Ureter (tissue), 1 donor: ENCODE results near the gene VIL1. TPM values are rescaled to one million over a fixed set of nuclear protein-coding genes. Genes with fewer than 3 reads are reported as not detected.

Source experiments
- DNase-seq: peaks from one replicate; pipeline ENCODE4 v3.0.0-alpha.2; 2020; ENCODE audit warnings: low spot score
- total RNA-seq: library from RNA; stranded (reverse); gene quantifications from one replicate; pipeline ENCODE4 v1.2.4, GENCODE V29; 2023
- donor health status: DM: yes; HTN: yes; CAD: no.

VIL1 gene
- total RNA-seq, 1 donor from 2014 or later: not detected

DNA sequence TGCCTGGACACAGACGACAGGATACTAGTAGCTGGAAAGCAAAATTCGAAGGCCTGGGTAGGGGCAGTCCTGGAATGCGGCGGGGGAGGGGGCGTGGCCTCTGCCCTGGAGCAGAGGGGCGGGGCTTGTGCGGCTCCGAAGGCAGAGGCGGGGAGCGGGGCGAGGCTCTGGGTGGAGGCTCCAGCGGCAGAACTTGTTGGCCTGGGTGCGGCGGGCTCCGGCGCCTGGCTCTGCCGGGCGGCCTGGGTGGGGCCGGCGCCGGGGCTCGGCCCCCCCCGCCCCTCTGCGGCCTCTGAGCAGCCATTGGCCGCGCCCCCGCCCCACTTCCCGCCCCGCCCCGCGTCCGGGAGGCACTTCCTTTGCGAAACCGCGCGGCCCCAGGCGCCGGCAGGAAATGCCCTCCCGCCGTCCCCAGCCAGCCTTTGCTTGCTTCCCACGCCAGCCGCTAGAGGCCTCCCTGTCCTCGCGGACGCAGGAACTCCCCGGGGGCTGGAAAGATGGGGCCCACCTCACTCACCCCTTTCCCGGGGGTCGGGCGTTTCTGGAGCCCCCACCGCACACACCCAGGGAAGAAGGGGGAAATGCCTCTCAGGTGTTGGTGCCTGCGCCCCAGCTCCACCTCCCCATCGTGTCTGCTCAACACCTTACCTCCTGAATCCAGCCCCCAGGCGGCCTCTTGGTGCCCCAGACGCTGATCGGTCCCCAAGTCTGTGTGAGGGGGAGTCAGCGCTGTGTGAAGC lies 12.5 kb upstream of the VIL1 start:
- DNase-seq: peak; percentile 98

DNA sequence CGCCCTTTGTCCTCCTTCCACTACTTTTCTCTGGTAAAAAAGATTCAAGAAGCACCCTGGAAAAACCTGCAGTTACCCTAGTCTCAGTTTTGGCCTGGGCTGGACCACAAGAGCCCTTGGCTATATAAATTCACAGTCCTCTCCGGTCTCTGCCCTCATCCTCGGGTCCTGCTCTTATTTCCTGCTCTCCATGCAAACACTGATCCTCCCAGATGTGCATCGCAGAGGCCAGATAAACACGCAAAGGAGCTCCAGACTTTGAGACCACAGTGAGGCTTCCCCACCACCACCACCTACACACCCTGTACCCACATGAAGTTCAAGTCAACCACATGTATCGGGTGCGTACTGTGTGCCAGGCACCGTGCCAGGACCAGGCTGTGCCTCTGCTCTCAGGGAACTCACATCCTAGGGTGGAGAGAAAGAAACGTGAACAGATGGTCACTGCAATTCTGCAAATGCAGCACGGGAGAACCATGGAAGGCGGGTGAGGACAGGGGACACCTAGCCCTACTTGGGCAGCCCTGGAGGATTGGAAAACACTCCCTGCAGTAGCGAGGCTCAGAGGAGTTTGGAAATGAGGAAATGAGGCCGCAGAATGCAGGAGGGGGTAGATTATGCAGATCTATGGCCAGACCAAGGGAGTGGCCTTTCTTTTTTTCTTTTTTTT lies 11.8 kb upstream of the VIL1 start:
- DNase-seq: peak; percentile 77

DNA sequence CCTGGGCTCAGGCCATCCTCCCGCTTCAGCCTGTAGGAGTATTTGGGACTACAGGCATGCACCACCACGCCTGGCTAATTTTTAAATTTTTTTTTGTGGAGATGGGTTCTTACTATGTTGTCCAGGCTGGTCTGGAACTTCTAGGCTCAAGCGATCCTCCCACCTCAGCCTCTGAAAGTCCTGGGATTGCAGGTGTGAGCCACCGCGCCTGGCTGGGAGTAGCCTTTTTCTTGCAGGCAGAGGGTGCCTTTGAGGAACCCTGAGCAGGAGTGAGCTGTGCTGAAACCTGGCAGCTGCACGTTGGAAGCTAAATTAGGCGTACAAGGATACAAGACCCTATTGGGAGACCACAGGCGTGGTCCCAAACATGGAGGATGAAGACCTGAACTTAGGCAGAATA lies 11.2 kb upstream of the VIL1 start:
- no peak for DNase-seq

DNA sequence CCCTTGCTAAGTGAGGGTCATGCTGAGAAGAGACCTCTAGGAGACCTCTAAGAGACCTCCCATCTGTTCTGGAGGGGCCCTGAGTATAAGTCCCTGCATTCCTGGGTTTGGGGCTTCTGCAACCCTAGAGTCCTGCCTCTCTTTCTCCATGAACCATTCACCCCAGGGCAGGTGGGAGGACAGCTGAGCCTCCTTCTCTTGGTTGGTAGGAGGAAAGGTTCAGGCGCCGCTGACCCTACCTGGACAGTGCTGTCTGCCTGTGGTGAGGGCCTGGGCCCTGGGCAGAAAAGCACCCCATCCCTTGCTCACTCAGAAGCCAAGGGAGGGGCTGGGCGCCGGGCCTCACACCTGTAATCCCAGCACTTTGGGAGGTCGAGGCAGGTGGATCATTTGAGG lies 604 bp upstream of the VIL1 start:
- DNase-seq: no peak

DNA sequence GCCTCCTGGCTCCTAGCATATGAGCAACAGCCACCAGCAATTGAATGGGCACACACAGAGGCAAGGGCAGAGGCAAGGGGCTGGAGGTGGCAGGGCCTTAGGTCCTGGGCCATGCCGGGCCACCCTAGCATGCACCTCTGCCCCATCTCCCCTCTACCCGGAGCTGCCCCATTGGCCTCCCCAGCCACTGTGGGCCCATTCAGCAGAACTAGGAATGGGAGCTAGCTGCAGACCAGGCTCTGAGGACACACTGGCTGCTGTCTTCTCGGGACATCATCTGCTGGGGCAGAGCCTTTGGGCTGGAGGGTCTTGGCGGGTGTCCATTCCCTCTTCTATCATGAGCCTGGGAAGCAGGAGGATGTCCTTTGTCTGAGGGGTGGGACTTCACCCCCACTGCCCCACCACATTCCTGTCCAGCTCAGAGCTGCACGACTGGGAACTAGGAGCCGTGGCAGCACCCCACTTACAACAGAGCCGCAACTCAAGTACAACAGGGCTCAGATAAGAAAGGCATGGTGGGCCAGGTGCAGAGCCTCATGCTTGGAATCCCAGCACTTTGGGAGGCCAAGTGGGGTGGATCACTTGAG lies 800 bp downstream of the VIL1 start:
- no peak for DNase-seq

DNA sequence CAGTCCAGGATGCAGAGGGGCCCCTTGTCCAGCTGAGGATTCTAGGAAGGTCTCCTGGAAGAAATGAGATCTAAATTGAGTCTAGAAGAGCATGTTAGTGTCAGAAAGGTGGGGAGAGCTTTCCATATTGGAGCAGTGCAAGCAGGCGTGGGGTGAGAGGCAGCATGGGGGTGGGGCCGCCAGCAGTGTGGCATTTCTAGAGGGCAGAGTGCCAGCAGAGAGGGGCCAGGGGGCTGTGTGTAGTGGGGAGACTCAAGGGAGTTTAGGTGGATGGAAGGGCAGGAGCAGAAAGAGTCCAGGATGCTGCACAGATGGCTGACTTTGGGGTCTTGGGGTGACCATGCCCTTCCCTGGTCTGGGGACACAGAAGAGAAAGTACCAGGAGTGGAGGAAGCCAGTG lies 2.1 kb downstream of the VIL1 start:
- DNase-seq: no peak

DNA sequence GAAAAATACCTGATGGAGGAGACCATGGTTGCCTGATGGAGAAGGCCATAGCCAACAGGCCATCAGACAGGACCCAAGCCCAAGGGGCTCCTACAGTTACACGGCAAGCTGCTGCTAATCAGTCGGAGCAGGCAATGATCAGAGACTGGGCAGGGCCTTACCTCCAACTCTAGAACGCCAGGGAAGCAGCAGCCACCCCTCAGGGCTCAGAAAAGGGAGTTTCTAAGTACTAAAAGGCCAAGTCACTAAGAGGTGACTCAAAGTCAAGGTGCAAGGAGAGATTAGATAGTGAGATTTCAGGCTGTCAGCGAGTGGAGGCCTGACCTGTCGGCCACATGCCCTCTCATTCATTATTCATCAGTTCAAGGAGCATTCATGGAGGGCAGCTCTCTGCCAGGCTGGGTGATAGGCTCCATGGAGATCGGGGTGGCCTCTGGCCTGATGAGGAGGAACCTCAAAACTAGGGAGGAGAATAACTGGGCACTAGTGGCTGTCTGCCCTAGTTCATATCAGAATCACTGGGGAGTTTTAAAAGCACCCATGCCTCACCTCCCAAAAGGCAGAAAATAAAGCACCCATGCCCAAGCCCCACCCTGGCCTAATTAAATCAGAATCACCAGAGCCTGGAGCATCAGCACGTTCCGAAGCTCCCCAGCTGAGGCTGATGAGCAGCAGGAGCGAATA lies 3.6 kb downstream of the VIL1 start:
- no peak for DNase-seq

DNA sequence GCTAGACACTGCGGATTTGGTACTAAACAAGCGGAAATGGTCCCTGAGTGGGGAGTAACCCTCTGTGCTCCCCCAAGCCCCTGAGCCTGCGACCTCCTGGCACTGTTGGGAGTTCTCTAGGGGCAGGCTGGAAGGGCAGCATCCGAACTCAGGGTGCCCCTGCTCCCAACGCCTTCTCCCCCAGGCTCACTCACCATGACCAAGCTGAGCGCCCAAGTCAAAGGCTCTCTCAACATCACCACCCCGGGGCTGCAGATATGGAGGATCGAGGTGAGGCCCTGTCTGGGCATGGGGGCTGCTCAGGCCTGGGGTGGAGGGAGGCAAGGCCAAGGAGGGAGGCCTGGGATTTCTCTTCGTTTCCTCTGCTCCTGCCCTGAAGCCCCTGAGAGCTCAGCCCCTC lies 4.7 kb downstream of the VIL1 start:
- DNase-seq: no peak

DNA sequence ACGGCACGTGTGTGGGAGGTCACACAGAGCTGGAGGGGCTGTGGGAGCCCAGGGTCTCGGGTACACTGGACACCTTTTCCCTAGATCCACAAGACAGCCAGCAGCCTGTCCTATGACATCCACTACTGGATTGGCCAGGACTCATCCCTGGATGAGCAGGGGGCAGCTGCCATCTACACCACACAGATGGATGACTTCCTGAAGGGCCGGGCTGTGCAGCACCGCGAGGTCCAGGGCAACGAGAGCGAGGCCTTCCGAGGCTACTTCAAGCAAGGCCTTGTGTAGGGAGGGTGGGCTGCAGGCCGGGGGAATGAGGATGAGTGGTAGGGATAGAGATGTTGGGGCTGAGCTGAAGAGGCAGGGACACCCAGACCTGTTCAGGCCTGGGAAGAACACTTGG lies 6.6 kb downstream of the VIL1 start:
- no peak for DNase-seq

DNA sequence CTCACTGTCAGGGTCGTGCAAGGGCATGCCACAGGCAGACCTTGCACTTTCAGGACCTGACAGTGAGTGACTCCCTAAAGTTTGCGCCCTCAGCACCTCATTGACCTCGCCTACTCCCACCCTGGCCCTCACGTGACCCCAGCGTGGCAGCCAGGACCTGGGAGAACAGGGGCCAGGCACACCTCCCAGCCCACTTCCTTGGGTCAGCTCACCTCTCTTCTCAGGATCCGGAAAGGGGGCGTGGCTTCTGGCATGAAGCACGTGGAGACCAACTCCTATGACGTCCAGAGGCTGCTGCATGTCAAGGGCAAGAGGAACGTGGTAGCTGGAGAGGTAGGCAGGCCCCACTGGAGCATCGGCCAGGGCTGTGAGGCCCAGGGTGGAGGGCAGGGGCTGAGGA lies 8.8 kb downstream of the VIL1 start:
- no peak for DNase-seq

DNA sequence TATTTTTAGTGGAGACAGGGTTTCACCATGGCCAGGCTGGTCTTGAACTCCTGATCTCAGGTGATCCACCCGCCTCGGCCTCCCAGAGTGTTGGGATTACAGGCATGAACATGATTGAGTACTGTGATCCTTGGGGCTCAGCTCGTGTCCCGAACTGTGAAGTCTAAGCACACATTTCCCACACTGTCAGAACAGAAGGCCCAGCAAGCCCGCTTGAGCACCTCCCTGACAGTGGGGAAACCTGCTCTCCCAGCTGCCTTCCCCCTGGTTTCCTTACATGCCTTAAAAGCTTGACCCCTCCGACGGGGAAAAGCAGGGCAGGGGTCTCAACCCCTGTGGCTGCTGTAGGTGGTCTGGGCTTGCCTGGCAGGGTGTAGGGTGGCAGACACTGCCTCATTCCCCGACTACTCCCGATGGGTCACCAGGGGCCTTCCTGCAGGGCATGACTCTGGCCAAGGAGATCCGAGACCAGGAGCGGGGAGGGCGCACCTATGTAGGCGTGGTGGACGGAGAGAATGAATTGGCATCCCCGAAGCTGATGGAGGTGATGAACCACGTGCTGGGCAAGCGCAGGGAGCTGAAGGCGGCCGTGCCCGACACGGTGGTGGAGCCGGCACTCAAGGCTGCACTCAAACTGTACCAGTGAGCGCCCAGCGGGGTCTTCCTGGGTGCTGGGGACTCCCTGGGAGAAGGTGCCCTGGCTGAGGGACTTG lies 10.1 kb downstream of the VIL1 start:
- no peak for DNase-seq

DNA sequence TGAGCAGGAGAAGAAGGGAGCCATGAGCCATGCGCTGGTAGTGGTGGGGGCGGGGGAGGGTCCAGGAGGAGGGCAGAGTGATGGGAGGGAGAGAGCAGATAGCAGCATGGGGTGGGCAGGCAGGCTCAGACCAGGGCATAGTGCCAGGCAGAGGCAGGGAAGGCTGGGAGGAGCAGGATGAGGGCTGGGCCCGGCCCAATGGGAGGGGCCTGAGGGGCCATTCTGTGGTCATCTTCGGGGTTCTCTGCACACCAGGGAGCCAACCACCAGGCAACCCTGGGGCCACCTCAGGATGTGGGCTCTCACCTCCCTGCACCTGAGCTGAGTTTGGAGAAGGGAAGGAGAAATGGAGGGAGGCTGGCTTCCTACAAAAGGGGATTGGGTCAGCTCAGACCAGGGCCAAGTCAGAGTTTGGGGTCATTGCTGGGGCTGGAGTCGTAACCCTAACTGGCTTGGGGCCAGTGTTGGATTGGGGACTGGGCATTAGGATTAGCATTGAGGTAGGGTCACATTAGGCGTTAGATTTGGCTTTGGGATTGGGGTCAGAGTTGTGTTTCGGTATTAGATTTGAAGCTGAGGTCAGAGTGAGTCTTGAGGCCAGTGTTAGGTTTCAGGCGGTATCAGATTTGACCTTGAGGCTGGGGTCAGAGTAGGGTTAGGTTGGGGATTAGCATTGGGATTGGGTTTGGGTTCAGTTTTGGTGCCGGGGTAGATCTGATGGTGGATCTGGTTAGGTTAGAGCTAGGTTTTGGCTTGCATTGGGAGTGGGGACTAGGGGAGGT lies 11.2 kb downstream of the VIL1 start:
- no peak for DNase-seq

DNA sequence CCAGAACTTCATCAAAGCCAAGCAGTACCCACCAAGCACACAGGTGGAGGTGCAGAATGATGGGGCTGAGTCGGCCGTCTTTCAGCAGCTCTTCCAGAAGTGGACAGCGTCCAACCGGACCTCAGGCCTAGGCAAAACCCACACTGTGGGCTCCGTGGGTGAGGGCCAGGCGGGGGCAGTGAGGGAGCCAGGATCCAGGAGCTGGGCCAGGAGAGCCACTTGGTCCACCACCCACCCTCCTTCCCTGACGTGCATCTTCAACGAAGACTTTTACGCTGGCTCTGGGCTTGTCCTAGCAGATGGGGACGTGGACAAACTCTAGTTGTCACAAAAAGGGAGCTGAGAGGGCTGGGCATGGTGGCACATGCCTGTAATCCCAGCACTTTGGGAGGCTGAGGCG lies 11.8 kb downstream of the VIL1 start:
- DNase-seq: no peak

DNA sequence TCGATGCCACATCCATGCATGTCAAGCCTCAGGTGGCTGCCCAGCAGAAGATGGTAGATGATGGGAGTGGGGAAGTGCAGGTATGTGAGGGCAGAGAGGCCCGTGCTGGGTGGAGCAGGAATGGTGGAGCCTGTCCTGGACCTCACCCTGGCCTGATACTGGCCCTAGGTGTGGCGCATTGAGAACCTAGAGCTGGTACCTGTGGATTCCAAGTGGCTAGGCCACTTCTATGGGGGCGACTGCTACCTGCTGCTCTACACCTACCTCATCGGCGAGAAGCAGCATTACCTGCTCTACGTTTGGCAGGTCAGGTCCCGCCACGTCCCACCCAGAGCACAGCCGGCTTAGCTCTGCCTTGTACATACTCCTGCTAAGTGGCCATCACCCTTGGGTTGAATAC lies 13.0 kb downstream of the VIL1 start:
- DNase-seq: no peak

DNA sequence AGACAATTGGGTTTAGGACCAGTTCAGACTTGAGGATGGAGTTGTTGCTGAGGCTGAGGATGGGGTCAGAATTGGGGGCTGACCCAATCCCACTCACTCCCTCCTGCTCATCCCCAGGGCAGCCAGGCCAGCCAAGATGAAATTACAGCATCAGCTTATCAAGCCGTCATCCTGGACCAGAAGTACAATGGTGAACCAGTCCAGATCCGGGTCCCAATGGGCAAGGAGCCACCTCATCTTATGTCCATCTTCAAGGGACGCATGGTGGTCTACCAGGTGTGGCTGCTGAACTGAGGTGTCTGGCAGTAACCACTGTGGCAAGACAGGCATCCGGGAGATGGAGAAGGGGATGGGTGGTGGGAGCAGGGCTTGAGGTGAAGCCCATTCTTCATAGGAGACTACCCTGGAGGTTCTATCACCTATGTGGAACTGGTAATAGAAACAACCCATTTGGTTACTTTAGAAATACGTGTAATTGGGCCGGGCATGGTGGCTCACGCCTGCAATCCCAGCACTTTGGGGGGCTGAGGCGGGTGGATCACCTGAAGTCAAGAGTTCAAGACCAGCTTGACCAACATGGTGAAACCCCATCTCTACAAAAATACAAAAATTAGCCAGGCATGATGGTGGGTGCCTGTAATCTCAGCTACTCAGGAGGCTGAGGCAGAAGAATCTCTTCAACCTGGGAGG lies 13.9 kb downstream of the VIL1 start:
- no peak for DNase-seq

DNA sequence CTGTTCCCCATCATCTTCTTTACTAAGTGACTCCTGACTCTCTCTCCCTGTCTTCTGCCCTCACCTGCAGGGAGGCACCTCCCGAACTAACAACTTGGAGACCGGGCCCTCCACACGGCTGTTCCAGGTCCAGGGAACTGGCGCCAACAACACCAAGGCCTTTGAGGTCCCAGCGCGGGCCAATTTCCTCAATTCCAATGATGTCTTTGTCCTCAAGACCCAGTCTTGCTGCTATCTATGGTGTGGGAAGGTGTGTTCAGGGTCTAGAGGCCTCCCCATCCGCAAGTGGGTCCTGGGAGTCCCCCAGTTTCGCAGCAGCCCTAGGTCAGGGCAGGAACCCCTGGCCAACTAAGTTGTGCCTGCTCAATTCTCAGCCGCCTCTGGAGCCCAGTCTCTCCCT lies 15.5 kb downstream of the VIL1 start:
- DNase-seq: no peak

DNA sequence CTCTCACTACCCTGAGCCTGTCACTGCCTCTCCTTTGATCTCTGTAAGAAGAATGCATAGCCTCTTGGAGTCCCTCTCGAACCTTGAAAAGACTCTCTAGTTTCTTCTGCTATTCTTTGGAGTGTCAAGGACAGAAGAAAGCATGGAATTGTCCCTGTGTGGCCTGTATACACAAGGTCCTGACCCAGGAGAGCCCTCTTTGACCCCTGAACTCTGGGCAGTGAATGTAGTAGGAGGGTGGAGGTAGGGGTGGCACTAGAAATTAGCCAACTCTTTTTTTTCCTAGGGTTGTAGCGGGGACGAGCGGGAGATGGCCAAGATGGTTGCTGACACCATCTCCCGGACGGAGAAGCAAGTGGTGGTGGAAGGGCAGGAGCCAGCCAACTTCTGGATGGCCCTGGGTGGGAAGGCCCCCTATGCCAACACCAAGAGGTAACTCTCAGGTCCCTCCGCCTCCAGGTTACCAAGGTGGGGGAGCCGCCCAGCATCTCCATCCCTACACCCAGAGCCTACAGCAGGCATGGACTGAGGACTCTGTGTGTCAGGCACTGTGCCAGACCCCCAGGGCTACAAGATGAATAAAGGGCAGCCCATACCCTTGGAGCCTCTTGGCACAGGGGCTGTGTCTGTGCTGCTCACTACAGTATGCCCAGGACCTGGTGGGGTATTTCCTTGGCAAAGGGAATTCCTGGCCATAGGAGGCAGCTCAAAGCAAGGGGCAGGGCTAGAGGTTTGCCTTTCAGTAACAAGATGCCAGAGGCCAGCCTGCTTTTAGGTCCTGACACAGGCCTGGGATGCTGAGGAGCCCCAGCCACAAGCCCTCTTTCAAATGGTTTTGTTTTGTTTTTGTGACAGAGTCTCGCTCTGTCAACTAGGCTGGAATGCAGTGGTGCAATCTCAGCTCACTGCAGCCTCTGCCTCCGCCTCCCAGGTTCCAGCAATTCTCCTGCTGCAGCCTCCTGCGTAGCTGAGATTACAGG lies 16.4 kb downstream of the VIL1 start:
- DNase-seq: no peak

DNA sequence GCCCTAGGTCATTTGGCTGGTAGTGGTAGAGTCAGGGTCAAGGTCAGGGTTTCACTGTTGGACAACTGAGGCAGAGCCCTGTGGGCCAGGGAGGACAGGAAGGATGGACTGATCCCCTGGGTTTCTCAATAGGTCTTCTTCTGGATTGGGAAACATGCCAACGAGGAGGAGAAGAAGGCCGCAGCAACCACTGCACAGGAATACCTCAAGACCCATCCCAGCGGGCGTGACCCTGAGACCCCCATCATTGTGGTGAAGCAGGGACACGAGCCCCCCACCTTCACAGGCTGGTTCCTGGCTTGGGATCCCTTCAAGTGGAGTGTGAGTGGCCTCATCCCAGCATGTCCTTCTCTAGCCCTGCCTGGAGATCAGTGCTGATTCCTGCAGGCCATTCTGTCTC lies 18.1 kb downstream of the VIL1 start:
- DNase-seq: no peak

DNA sequence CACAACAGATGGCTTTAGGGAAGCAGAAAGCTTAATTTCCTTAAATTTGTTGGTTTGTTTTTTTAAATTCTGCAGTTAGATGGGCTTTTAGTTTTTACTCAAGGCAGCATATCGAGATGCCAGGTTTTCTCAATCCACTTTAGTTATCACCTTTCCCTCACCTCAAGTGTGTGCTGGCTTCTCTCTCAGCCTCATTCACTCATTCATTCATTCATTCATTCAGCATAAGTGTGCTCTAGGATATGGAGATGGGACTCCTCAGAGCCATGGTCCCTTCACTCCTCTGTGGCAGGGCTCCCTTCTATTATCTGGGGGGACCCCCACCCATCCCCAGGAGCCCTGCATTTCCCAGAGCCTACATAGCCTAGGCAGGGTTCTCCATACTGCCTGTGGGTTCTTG lies 19.0 kb downstream of the VIL1 start:
- no peak for DNase-seq

DNA sequence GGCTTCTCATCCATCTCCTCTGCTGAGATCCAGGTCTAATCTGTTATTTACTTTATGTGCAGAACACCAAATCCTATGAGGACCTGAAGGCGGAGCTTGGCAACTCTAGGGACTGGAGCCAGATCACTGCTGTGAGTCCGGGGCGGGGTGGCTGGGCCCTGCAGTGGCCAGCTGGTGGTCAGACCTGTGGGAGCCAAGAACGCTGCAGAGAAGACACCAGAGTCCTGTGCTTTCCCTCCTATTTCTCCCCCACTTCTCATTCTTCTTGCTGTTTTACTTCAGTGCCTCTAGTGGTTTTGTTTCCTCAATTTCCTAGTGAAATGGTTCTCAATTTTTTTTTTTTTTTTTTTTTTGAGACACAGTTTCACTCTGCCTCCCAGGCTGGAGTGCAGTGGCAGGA lies 19.7 kb downstream of the VIL1 start:
- DNase-seq: no peak
